ENCODE results near the gene IQCK. TPM values are rescaled to one million over a fixed set of nuclear protein-coding genes. Genes with fewer than 3 reads are reported as not detected.

The IQCK gene
- total RNA-seq, 1 donor from 2014 or later = 19.2 TPM

DNA sequence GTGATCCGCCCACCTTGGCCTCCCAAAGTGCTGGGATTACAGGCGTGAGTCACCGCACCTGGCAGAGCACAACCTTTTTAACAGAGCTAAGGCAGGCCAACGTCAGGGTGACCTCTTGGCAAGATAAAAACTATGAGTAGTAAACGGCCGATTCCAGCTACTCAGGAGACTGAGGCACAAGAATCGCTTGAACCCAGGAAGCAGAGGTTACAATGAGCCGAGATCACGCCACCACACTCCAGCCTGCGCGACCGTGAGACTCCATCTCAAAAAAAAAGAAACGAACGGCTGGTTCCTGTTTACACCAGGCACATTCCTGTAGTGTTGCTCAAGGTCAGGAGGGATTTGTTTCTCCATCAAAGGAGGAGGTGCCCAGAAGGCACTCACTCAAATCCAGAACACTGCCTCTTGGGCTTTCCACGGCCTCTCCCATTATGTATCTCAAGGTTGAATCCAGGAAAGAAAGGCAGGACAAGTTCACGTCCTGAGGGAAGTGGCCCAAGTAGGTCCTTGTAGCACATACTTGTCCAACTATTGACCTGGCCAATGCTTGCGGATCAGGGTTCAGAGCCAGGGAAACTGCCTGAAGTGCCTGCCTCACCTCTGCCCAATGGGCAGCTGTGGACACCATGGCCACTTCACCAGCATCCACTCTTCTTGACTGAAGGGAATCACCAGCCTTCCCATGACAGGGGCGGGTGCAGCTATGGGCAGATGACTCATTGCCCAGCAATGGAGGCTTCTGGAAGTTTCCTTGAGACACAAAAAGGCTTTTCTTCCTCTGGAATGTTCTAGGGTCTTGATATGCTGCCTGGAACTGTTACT, 13.5 kb upstream of the IQCK start:
- Histone ChIP-seq H3K9me3 (no peaks in the 10 kb centered on the region), H3K36me3 (peaks cover 0 to 38% of the 10 kb centered on the region in 2 donors), H3K4me1 (peaks cover 39% of the 10 kb centered on the region), H3K27me3 (no peaks in the 10 kb centered on the region), H3K27ac (peak overlapping the region; percentile 89), H3K4me3 (no peak overlapping the region)
- DNase-seq (ENCODE audit: extremely low spot score in 2 of 2) = no peak
- peak; percentile 29 to 57 for TF ChIP-seq POLR2AphosphoS5 (IDR thresholded peaks at IDR 0.05; ENCODE audit: insufficient read depth in 1 of 2, low read depth in 1 of 2)
- TF ChIP-seq POLR2A (IDR thresholded peaks at IDR 0.05) = no peak
- intact Hi-C loops (cut with DNase I) = no loop called here

- no peak overlapping the region for H3K4me3 ChIP-seq
- no peaks in the 10 kb centered on the region for H3K27me3 ChIP-seq
- H3K27ac ChIP-seq = peak overlapping the region; percentile 89
- no peak for DNase-seq (ENCODE audit: extremely low spot score in 2 of 2)
- peaks cover 0 to 43% of the 10 kb centered on the region in 2 donors for H3K36me3 ChIP-seq
- no peaks in the 10 kb centered on the region for H3K9me3 ChIP-seq
- no peak for TF ChIP-seq POLR2A (IDR thresholded peaks at IDR 0.05)
- no peak for TF ChIP-seq POLR2AphosphoS5 (IDR thresholded peaks at IDR 0.05; ENCODE audit: insufficient read depth in 1 of 2, low read depth in 1 of 2)
- TF ChIP-seq, protein P1, sequence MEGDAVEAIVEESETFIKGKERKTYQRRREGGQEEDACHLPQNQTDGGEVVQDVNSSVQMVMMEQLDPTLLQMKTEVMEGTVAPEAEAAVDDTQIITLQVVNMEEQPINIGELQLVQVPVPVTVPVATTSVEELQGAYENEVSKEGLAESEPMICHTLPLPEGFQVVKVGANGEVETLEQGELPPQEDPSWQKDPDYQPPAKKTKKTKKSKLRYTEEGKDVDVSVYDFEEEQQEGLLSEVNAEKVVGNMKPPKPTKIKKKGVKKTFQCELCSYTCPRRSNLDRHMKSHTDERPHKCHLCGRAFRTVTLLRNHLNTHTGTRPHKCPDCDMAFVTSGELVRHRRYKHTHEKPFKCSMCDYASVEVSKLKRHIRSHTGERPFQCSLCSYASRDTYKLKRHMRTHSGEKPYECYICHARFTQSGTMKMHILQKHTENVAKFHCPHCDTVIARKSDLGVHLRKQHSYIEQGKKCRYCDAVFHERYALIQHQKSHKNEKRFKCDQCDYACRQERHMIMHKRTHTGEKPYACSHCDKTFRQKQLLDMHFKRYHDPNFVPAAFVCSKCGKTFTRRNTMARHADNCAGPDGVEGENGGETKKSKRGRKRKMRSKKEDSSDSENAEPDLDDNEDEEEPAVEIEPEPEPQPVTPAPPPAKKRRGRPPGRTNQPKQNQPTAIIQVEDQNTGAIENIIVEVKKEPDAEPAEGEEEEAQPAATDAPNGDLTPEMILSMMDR (IDR thresholded peaks at IDR 0.05) = no peak
- peaks cover 33% of the 10 kb centered on the region for H3K4me1 ChIP-seq
- intact Hi-C loops (cut with DNase I) = no loop called here
These were observed 12.9 kb upstream of the IQCK start for GRCh38 chr16:19705146-19705501.

- intact Hi-C loops (cut with DNase I) = no loop called here
- H3K9me3 ChIP-seq = no peaks in the 10 kb centered on the region
- H3K36me3 ChIP-seq = peaks cover 0 to 48% of the 10 kb centered on the region in 2 donors
- H3K4me1 ChIP-seq = peaks cover 26% of the 10 kb centered on the region
- H3K27ac ChIP-seq = peak overlapping the region; percentile 89
- no peaks in the 10 kb centered on the region for H3K27me3 ChIP-seq
- no peak overlapping the region for H3K4me3 ChIP-seq
- no peak for TF ChIP-seq POLR2AphosphoS5 (IDR thresholded peaks at IDR 0.05; ENCODE audit: insufficient read depth in 1 of 2, low read depth in 1 of 2)
- no peak for TF ChIP-seq POLR2A (IDR thresholded peaks at IDR 0.05)
- TF ChIP-seq, protein P1 (IDR thresholded peaks at IDR 0.05) = no peak
- DNase-seq (ENCODE audit: extremely low spot score in 2 of 2) = no peak
These were observed 12.2 kb upstream of the IQCK start for GRCh38 chr16:19705843-19706242.

GRCh38 chr16:19706846-19707245, 11.2 kb upstream of the IQCK start:
- H3K27ac ChIP-seq = no peak overlapping the region
- DNase-seq (ENCODE audit: extremely low spot score in 2 of 2) = no peak
- TF ChIP-seq, protein P1 (IDR thresholded peaks at IDR 0.05) = no peak
- peaks cover 21% of the 10 kb centered on the region for H3K4me1 ChIP-seq
- no peaks in the 10 kb centered on the region for H3K9me3 ChIP-seq
- no peaks in the 10 kb centered on the region for H3K27me3 ChIP-seq
- H3K36me3 ChIP-seq = peaks cover 0 to 46% of the 10 kb centered on the region in 2 donors
- H3K4me3 ChIP-seq = no peak overlapping the region
- intact Hi-C loops (cut with DNase I) = no loop called here

GRCh38 chr16:19707569-19708295, 10.3 kb upstream of the IQCK start:
- Histone ChIP-seq H3K4me3 (no peak overlapping the region), H3K27ac (peak overlapping the region; percentile 24), H3K27me3 (no peaks in the 10 kb centered on the region), H3K9me3 (no peaks in the 10 kb centered on the region), H3K36me3 (peaks cover 0 to 38% of the 10 kb centered on the region in 2 donors), H3K4me1 (peaks cover 21% of the 10 kb centered on the region)
- no peak for DNase-seq (ENCODE audit: extremely low spot score in 2 of 2)
- intact Hi-C loops (cut with DNase I) = no loop called here
- TF ChIP-seq POLR2AphosphoS5 (IDR thresholded peaks at IDR 0.05; ENCODE audit: insufficient read depth in 1 of 2, low read depth in 1 of 2) (no peak), POLR2A (IDR thresholded peaks at IDR 0.05) (no peak)
- TF ChIP-seq, protein P1 (IDR thresholded peaks at IDR 0.05) = no peak

All from vagina (tissue), 2 donors.